ENCODE measurements around the gene GGTLC1.

Gene GGTLC1

GRCh38 chr20:23998844-23999243 is 10.3 kb upstream of the GGTLC1 start (continued):
- no peak for TF ChIP-seq ZNF654 (tag by site-specific recombination; IDR thresholded peaks at IDR 0.05; ENCODE audit: low read depth)
- TF ChIP-seq ZNF704 (tag by site-specific recombination; IDR thresholded peaks at IDR 0.05), result no peak
- no peak for TF ChIP-seq ZNF560 (tag by site-specific recombination; IDR thresholded peaks at IDR 0.05; ENCODE audit: borderline replicate concordance)
- no peak for TF ChIP-seq ZBTB48 (tag by site-specific recombination; IDR thresholded peaks at IDR 0.05)
- TF ChIP-seq, protein P1, sequence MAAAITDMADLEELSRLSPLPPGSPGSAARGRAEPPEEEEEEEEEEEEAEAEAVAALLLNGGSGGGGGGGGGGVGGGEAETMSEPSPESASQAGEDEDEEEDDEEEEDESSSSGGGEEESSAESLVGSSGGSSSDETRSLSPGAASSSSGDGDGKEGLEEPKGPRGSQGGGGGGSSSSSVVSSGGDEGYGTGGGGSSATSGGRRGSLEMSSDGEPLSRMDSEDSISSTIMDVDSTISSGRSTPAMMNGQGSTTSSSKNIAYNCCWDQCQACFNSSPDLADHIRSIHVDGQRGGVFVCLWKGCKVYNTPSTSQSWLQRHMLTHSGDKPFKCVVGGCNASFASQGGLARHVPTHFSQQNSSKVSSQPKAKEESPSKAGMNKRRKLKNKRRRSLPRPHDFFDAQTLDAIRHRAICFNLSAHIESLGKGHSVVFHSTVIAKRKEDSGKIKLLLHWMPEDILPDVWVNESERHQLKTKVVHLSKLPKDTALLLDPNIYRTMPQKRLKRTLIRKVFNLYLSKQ (tag by site-specific recombination; IDR thresholded peaks at IDR 0.05; ENCODE audit: borderline replicate concordance), result no peak
- TF ChIP-seq ZNF660 (tag by site-specific recombination; IDR thresholded peaks at IDR 0.05), result no peak
- no peak for TF ChIP-seq ZFP69B (tag by site-specific recombination; IDR thresholded peaks at IDR 0.05)
- TF ChIP-seq ZNF114 (tag by site-specific recombination; IDR thresholded peaks at IDR 0.05), result no peak
- TF ChIP-seq OVOL3 (tag by site-specific recombination; IDR thresholded peaks at IDR 0.05), result no peak
- no peak for TF ChIP-seq ZNF514 (tag by site-specific recombination; IDR thresholded peaks at IDR 0.05)
- TF ChIP-seq KLF10 (tag by site-specific recombination; IDR thresholded peaks at IDR 0.05), result no peak
- no peak for TF ChIP-seq ZNF26 (tag by site-specific recombination; IDR thresholded peaks at IDR 0.05)

DNA sequence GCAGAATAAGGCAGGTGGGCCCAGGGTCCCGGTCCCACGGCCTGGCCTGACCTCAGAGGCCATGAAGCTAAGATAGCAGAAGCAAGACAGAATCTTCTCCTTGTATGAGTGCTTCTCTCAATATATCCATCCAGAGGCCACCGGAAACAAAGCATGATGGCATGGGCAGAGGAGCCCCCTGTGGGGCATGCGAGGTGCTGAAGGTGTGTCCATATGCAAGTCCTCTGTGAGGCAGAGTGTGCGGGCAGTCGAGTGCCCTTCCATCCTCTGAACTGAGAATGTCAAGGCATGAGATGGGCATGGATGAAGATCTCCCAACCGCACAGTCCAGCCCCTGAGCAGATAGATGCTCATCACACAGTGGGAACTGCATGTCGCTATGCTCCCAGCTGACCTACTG is 9.8 kb upstream of the GGTLC1 start:
- ChIA-PET CTCF (interaction anchor here (0.8 kb wide), 1 partner anchor 61 kb away, joined by 3 read pairs; no protein-coding TSS in a partner anchor), POLR2A (no interaction called here)
- Histone ChIP-seq H3K36me3 (ENCODE audit: control insufficient read depth in 2 of 2, insufficient read depth in 1 of 2, low read length in 2 of 2) (no peaks in the 10 kb centered on the region), H3K4me3 (ENCODE audit: low read depth, low read length) (no peak overlapping the region), H3K27ac (ENCODE audit: extremely low read depth, low read depth, low read length) (no peak overlapping the region), H3K4me1 (ENCODE audit: control insufficient read depth, insufficient read depth, low read length) (no peaks in the 10 kb centered on the region), H3K9me3 (ENCODE audit: control insufficient read depth, insufficient read depth, low read depth, low read length) (no peaks in the 10 kb centered on the region)
- TF ChIP-seq, protein P2, sequence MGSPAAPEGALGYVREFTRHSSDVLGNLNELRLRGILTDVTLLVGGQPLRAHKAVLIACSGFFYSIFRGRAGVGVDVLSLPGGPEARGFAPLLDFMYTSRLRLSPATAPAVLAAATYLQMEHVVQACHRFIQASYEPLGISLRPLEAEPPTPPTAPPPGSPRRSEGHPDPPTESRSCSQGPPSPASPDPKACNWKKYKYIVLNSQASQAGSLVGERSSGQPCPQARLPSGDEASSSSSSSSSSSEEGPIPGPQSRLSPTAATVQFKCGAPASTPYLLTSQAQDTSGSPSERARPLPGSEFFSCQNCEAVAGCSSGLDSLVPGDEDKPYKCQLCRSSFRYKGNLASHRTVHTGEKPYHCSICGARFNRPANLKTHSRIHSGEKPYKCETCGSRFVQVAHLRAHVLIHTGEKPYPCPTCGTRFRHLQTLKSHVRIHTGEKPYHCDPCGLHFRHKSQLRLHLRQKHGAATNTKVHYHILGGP (tag by site-specific recombination; IDR thresholded peaks at IDR 0.05), result no peak
- TF ChIP-seq, protein P3, sequence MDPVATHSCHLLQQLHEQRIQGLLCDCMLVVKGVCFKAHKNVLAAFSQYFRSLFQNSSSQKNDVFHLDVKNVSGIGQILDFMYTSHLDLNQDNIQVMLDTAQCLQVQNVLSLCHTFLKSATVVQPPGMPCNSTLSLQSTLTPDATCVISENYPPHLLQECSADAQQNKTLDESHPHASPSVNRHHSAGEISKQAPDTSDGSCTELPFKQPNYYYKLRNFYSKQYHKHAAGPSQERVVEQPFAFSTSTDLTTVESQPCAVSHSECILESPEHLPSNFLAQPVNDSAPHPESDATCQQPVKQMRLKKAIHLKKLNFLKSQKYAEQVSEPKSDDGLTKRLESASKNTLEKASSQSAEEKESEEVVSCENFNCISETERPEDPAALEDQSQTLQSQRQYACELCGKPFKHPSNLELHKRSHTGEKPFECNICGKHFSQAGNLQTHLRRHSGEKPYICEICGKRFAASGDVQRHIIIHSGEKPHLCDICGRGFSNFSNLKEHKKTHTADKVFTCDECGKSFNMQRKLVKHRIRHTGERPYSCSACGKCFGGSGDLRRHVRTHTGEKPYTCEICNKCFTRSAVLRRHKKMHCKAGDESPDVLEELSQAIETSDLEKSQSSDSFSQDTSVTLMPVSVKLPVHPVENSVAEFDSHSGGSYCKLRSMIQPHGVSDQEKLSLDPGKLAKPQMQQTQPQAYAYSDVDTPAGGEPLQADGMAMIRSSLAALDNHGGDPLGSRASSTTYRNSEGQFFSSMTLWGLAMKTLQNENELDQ (tag by site-specific recombination; IDR thresholded peaks at IDR 0.05; ENCODE audit: low read depth), result no peak
- TF ChIP-seq ZFP3 (tag by site-specific recombination; IDR thresholded peaks at IDR 0.05; ENCODE audit: low read depth) (no peak), BCL11A (tag by site-specific recombination; IDR thresholded peaks at IDR 0.05; ENCODE audit: low read depth) (no peak), ZNF510 (tag by site-specific recombination; IDR thresholded peaks at IDR 0.05; ENCODE audit: insufficient replicate concordance) (no peak), ZNF175 (tag by site-specific recombination; IDR thresholded peaks at IDR 0.05) (no peak), ZSCAN16 (tag by site-specific recombination; IDR thresholded peaks at IDR 0.05) (no peak), SP3 (tag by site-specific recombination; IDR thresholded peaks at IDR 0.05) (no peak), TRIM28 (IDR thresholded peaks at IDR 0.05; ENCODE audit: borderline replicate concordance, low read length) (no peak)
- TF ChIP-seq, protein P4, sequence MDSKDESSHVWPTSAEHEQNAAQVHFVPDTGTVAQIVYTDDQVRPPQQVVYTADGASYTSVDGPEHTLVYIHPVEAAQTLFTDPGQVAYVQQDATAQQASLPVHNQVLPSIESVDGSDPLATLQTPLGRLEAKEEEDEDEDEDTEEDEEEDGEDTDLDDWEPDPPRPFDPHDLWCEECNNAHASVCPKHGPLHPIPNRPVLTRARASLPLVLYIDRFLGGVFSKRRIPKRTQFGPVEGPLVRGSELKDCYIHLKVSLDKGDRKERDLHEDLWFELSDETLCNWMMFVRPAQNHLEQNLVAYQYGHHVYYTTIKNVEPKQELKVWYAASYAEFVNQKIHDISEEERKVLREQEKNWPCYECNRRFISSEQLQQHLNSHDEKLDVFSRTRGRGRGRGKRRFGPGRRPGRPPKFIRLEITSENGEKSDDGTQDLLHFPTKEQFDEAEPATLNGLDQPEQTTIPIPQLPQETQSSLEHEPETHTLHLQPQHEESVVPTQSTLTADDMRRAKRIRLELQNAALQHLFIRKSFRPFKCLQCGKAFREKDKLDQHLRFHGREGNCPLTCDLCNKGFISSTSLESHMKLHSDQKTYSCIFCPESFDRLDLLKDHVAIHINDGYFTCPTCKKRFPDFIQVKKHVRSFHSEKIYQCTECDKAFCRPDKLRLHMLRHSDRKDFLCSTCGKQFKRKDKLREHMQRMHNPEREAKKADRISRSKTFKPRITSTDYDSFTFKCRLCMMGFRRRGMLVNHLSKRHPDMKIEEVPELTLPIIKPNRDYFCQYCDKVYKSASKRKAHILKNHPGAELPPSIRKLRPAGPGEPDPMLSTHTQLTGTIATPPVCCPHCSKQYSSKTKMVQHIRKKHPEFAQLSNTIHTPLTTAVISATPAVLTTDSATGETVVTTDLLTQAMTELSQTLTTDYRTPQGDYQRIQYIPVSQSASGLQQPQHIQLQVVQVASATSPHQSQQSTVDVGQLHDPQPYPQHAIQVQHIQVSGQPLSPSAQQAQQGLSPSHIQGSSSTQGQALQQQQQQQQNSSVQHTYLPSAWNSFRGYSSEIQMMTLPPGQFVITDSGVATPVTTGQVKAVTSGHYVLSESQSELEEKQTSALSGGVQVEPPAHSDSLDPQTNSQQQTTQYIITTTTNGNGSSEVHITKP (tag by site-specific recombination; IDR thresholded peaks at IDR 0.05), result no peak
- TF ChIP-seq, protein P5, sequence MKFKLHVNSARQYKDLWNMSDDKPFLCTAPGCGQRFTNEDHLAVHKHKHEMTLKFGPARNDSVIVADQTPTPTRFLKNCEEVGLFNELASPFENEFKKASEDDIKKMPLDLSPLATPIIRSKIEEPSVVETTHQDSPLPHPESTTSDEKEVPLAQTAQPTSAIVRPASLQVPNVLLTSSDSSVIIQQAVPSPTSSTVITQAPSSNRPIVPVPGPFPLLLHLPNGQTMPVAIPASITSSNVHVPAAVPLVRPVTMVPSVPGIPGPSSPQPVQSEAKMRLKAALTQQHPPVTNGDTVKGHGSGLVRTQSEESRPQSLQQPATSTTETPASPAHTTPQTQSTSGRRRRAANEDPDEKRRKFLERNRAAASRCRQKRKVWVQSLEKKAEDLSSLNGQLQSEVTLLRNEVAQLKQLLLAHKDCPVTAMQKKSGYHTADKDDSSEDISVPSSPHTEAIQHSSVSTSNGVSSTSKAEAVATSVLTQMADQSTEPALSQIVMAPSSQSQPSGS (tag by site-specific recombination; IDR thresholded peaks at IDR 0.05; ENCODE audit: low read depth), result no peak

Data from HEK293 (cell line).